GM19372 (cell line): ENCODE measurements around the gene ARF6.
"Not testable (repeated sequence)": the region's sequence is repeated elsewhere in the genome, so short reads cannot be mapped to it uniquely, and the experiment has no call there.

Experiments used
- ATAC-seq: cut with Tn5 transposase; IDR thresholded peaks from one replicate; pipeline ENCODE4 v1.9.1; 2021; ENCODE audit warnings: mild to moderate bottlenecking, low read depth, moderate library complexity; ENCODE audit not compliant: unreplicated experiment

ARF6 gene

GRCh38 chr14:49892636-49893308 is at the start of gene ARF6:
ARF6 (plus strand) TSS chr14:49893082; CDS start chr14:49893737, 655 bp downstream.
- peak; percentile 85 for ATAC-seq

- ATAC-seq: no peak
Observed at GRCh38 chr14:49849213-49849847, 43.6 kb upstream of the ARF6 start.

- ATAC-seq: no peak
Observed at GRCh38 chr14:49851813-49852212, 41.1 kb upstream of the ARF6 start.

- peak; percentile 64 for ATAC-seq
Observed at GRCh38 chr14:49852301-49853157, 40.4 kb upstream of the ARF6 start, which contains the start of gene NEMF. NEMF (minus strand) TSS chr14:49852788; CDS start chr14:49852753, 35 bp downstream.

- ATAC-seq: no peak
Observed at GRCh38 chr14:49853158-49853477, 39.8 kb upstream of the ARF6 start.

GRCh38 chr14:49853572-49854375 is 39.1 kb upstream of the ARF6 start:
- peak; percentile 41 for ATAC-seq

GRCh38 chr14:49857427-49858003 is 35.4 kb upstream of the ARF6 start:
- no peak for ATAC-seq

- no peak for ATAC-seq
Observed at GRCh38 chr14:49858383-49858782, 34.5 kb upstream of the ARF6 start.

GRCh38 chr14:49860988-49861698 is 31.7 kb upstream of the ARF6 start:
- no peak for ATAC-seq

GRCh38 chr14:49861699-49862088 is 31.2 kb upstream of the ARF6 start:
- no peak for ATAC-seq

GRCh38 chr14:49862089-49862673 is 30.7 kb upstream of the ARF6 start:
- ATAC-seq: peak; percentile 27

GRCh38 chr14:49863487-49864281 is 29.2 kb upstream of the ARF6 start:
- no peak for ATAC-seq

GRCh38 chr14:49865431-49865859 is 27.4 kb upstream of the ARF6 start:
- ATAC-seq: no peak

- ATAC-seq: peak; percentile 93
Observed at GRCh38 chr14:49867831-49868719, 24.8 kb upstream of the ARF6 start.

- no peak for ATAC-seq
Observed at GRCh38 chr14:49868720-49869114, 24.2 kb upstream of the ARF6 start.

GRCh38 chr14:49870908-49871307 is 22.0 kb upstream of the ARF6 start:
- no peak for ATAC-seq

GRCh38 chr14:49873548-49873947 is 19.3 kb upstream of the ARF6 start:
- ATAC-seq: not testable (repeated sequence)
